BE2C (cell line): ENCODE results near the gene F5. TPM values are rescaled to one million over a fixed set of nuclear protein-coding genes. Genes with fewer than 3 reads are reported as not detected.

ENCODE experiments used
- DNase-seq: peaks from one replicate; pipeline ENCODE4 v3.0.0-alpha.2; 2020
- H3K27me3 ChIP-seq: fragments of 250-450 bp; sonication (Bioruptor Pico); 2 replicates; pipeline ENCODE4 v1.5.1; 2020; ENCODE audit warnings: mild to moderate bottlenecking
- H3K36me3 ChIP-seq: fragments of 250-450 bp; sonication (Bioruptor Pico); 2 replicates; pipeline ENCODE4 v1.5.1; 2020; ENCODE audit warnings: mild to moderate bottlenecking
- H3K4me1 ChIP-seq: fragments of 250-450 bp; sonication (Bioruptor Pico); 2 replicates; pipeline ENCODE4 v1.5.1; 2020
- H3K4me3 ChIP-seq: 2 replicates; pipeline ENCODE4 v1.5.1; 2011; ENCODE audit warnings: low read depth, low read length
- H3K9me3 ChIP-seq: fragments of 250-450 bp; sonication (Bioruptor Pico); 2 replicates; pipeline ENCODE4 v1.5.1; 2020
- polyA plus RNA-seq: library from polyadenylated mRNA; unstranded; fragments of >200 nt; gene quantifications from one replicate; pipeline ENCODE4 v1.2.1, GENCODE V29; 2012; ENCODE audit warnings: low read depth, missing spikeins; ENCODE audit not compliant: insufficient read length, insufficient read depth
- TF ChIP-seq, protein P1 (sequence below): IDR thresholded peaks from 2 replicates; pipeline ENCODE4 v1.5.1; 2012; ENCODE audit warnings: mild to moderate bottlenecking, low read depth, low read length

The F5 gene
- polyA plus RNA-seq = not detected

DNA sequence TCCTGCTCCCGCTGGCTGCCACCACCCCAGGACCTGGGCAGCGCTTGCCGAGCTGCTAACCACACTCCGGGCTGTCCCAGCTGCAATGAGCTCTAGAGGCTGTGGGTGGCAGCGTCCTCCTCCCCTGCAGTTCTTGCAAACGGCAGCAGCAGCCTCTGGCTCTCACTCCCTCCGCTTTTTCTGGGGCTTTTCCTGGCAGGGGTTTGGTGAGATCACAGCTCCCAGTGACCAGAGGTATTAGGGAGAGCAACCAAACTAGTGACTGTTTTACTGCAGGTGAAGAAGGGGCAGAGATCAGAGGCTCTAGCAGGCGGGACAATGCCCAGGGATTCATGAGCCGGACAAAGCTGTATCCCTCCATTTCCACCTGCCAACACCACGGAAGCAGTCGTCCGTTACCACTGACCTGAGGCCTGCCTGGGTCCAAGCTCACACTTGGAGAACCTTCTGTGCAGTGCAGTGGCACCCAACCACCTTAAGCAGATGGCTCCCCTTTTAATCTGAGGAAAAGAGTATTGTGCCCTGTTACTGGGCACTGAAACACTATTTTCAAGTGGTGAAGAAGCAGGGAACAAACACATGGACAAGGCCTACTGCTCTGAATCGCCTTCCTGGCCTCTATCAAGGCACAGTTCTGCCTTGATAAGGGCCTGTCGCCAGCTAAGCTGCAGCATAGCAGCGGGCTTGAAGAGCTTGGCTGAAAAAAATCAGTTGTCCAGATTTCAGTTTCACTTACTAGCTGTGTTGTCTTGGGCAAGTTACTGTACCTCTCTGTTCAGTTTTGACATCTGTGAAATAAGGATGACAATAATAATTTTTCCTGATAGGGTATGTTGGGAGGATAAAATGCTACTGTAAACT, at the start of gene F5:
Gene F5, minus strand, starts transcription at position 87 of the 861 bp plus-strand sequence. CDS start 95 bp downstream, outside the sequence.
- Histone ChIP-seq H3K4me3 (no peak within 1 kb of the TSS), H3K36me3 (no peaks in the 10 kb centered on the region), H3K4me1 (no peaks in the 10 kb centered on the region), H3K9me3 (no peaks in the 10 kb centered on the region), H3K27me3 (peaks cover 39% of the 10 kb centered on the region)
- DNase-seq = peak; percentile 63
- TF ChIP-seq, protein P1, sequence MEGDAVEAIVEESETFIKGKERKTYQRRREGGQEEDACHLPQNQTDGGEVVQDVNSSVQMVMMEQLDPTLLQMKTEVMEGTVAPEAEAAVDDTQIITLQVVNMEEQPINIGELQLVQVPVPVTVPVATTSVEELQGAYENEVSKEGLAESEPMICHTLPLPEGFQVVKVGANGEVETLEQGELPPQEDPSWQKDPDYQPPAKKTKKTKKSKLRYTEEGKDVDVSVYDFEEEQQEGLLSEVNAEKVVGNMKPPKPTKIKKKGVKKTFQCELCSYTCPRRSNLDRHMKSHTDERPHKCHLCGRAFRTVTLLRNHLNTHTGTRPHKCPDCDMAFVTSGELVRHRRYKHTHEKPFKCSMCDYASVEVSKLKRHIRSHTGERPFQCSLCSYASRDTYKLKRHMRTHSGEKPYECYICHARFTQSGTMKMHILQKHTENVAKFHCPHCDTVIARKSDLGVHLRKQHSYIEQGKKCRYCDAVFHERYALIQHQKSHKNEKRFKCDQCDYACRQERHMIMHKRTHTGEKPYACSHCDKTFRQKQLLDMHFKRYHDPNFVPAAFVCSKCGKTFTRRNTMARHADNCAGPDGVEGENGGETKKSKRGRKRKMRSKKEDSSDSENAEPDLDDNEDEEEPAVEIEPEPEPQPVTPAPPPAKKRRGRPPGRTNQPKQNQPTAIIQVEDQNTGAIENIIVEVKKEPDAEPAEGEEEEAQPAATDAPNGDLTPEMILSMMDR = peak; percentile 49

DNA sequence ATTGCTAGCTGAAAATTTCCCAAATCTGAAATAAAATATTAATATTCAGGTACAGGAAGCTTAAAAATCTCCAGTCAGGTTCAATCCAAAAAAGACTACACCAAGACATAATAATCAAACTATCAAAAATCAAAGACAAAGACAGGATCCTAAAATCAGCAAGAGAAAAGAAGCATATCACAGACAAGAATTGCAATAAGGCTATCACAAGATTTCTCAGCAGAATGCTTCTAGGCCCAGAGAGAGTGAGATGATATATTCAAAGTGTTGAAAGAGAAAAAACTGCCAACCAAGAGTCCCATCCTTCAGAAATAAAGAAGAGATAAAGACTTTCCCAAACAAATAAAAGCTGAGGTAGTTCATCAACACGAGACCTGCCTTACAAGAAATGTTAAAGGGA, 48.6 kb upstream of the F5 start:
- no peaks in the 10 kb centered on the region for H3K9me3 ChIP-seq
- no peaks in the 10 kb centered on the region for H3K36me3 ChIP-seq
- TF ChIP-seq, protein P1 = no peak
- no peaks in the 10 kb centered on the region for H3K4me1 ChIP-seq
- no peaks in the 10 kb centered on the region; the same call in none of the 2 replicates for H3K27me3 ChIP-seq
- no peak overlapping the region for H3K4me3 ChIP-seq
- no peak for DNase-seq

DNA sequence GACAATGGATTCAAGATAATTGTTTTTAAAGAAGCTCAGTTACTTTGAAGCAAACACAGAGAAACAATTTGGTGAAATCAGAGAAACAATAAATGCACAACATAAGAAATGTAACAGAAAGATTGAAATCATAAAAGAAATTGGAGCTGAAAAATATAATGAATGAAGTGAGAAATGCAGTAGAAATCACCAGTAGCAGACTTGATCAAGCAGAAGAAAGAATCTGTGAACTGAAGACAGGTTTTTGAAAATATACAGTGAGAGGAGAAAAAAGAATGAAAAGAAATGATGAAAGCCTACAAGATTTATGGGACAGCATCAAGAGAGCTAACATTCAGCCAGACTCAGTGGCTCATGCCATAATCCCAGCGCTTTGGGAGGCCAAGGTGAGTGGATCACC, 47.9 kb upstream of the F5 start:
- no peaks in the 10 kb centered on the region for H3K9me3 ChIP-seq

DNA sequence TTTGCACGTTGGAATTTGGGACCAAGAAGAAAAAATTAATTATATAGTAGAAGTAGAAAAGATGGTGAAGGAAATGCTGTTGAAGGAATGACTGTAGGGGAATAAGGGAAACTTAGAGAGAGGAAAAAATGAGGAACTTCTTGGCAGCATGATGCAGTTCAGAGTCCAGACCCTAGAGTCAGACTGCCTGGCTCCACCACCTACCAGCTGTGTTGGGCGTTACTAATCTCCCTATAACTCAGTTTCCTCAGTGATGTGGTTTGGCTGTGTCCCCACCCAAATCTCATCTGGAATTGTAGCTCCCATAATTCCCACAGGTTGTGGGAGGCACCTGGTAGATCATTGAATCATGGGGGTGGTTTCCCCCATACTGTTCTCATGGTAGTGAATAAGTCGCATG, 45.0 kb upstream of the F5 start:
- TF ChIP-seq, protein P1 = no peak
- Histone ChIP-seq H3K9me3 (no peaks in the 10 kb centered on the region), H3K27me3 (peaks cover 3% of the 10 kb centered on the region)

More for the DNA sequence above, 47.9 kb upstream of the F5 start:
- no peak overlapping the region for H3K4me3 ChIP-seq
- peaks cover 3% of the 10 kb centered on the region for H3K27me3 ChIP-seq
- DNase-seq = no peak
- TF ChIP-seq, protein P1 = no peak
- no peaks in the 10 kb centered on the region for H3K4me1 ChIP-seq
- H3K36me3 ChIP-seq = no peaks in the 10 kb centered on the region

DNA sequence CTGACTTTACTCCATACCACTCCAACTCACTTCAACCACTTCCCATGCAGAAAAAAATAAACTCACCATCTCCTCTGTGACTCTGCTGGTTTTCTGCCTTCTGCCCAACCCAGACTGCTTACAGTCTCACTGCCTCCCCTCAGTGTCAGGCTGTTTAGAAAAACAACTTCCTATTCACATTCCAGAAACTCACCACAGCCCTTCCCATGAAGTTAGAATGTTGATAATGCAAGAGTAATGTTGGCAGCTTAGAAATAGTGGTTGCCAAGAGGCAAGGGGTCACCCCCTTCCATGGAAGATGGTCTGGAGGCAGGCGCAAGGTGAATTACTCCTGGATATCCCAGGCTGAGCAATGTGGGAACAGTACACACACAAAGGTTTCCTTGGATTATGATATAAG, 43.7 kb upstream of the F5 start, which contains the start of gene SELP:
Gene SELP, minus strand, starts transcription at position 119 of the 400 bp plus-strand sequence. Its CDS starts 50 bp downstream, at position 69.
- H3K9me3 ChIP-seq = no peaks in the 10 kb centered on the region
- DNase-seq = no peak
- no peaks in the 10 kb centered on the region for H3K4me1 ChIP-seq
- no peaks in the 10 kb centered on the region for H3K36me3 ChIP-seq
- peaks cover 3% of the 10 kb centered on the region for H3K27me3 ChIP-seq
- no peak within 1 kb of the TSS for H3K4me3 ChIP-seq
- TF ChIP-seq, protein P1 = no peak

More for the DNA sequence above, 45.0 kb upstream of the F5 start:
- Histone ChIP-seq H3K4me1 (no peaks in the 10 kb centered on the region), H3K4me3 (no peak overlapping the region), H3K36me3 (no peaks in the 10 kb centered on the region)
- DNase-seq = no peak

DNA sequence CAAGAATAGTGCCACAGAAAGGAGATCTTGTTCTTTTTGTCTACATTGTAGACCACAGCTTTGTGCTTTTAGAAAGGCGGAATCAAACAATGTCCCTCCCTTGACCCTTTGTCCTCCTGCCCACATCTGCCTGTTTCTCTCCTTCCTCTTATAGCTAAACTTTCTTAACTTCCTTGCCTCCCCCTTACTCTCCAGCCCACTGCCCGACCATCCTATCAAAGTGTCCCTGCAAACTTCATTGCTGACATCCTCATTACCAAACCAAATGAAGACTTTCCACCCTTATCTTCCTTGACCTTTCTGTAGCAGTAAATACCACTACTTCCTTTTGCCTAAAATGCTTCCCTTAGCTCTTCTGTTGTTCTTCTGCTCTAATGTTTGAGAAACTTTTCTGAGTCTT, 38.6 kb upstream of the F5 start:
- DNase-seq = no peak
- Histone ChIP-seq H3K4me1 (no peaks in the 10 kb centered on the region), H3K27me3 (peaks cover 3% of the 10 kb centered on the region), H3K9me3 (no peaks in the 10 kb centered on the region), H3K4me3 (no peak overlapping the region), H3K36me3 (no peaks in the 10 kb centered on the region)
- TF ChIP-seq, protein P1 = no peak
